K562 (cell line): ENCODE data around the gene EMILIN1. TPM values are rescaled to one million over a fixed set of nuclear protein-coding genes. Genes with fewer than 3 reads are reported as not detected.

ENCODE experiments used
- FOXP1 ChIP-seq: sonication (generic); formaldehyde crosslinking; IDR thresholded peaks from 2 replicates; pipeline ENCODE4 v1.8.0; 2022; ENCODE audit warnings: mild to moderate bottlenecking, missing genetic modification reagents
- HNRNPUL1 ChIP-seq: fragments of 200-400 bp; formaldehyde crosslinking; IDR thresholded peaks from 2 replicates; pipeline ENCODE4 v1.6.1; 2017; ENCODE audit warnings: low read length
- MAFK ChIP-seq: IDR thresholded peaks from 2 replicates; pipeline ENCODE4 v1.6.1; 2011; ENCODE audit warnings: low read length, improper control_type of control experiment
- MCM5 ChIP-seq: fragments of 450-650 bp; IDR thresholded peaks from 2 replicates; pipeline ENCODE4 v1.6.1; 2016; ENCODE audit warnings: low read depth
- NFXL1 ChIP-seq: fragments of 450-650 bp; formaldehyde crosslinking; IDR thresholded peaks from 2 replicates; pipeline ENCODE4 v1.4.0; 2021; ENCODE audit warnings: mild to moderate bottlenecking
- NUFIP1 ChIP-seq: fragments of 450-650 bp; IDR thresholded peaks from 2 replicates; pipeline ENCODE4 v1.6.1; 2018; ENCODE audit not compliant: partially characterized antibody
- PHF8 ChIP-seq: fragments of 200-600 bp; sonication (generic); IDR thresholded peaks from 2 replicates; pipeline ENCODE4 v1.6.1; 2012; ENCODE audit warnings: mixed run types, mild to moderate bottlenecking, inconsistent platforms, low read length, moderate library complexity, borderline replicate concordance
- POLR2G ChIP-seq: fragments of 200-400 bp; formaldehyde crosslinking; IDR thresholded peaks from 2 replicates; pipeline ENCODE4 v1.6.1; 2017; ENCODE audit warnings: low read depth, mild to moderate bottlenecking, antibody characterized with exemption, low read length, moderate library complexity
- SAFB2 ChIP-seq: fragments of 200-400 bp; formaldehyde crosslinking; IDR thresholded peaks from 2 replicates; pipeline ENCODE4 v1.6.1; 2018; ENCODE audit warnings: borderline replicate concordance, low read length, low read depth, moderate library complexity; ENCODE audit not compliant: severe bottlenecking
- TBL1XR1 ChIP-seq, 2 experiments: IDR thresholded peaks; 2 replicates each; pipeline ENCODE4 v1.6.1; 2012; ENCODE audit warnings: improper control_type of control experiment in 2 of 2, low read length in 2 of 2, mild to moderate bottlenecking in 1 of 2
- TCF3 ChIP-seq: sonication (generic); formaldehyde crosslinking; IDR thresholded peaks from 2 replicates; pipeline ENCODE4 v1.4.0; 2020; ENCODE audit warnings: mild to moderate bottlenecking, missing genetic modification reagents
- TEAD4 ChIP-seq, 2 experiments: sonication (generic) in 1 of 2; formaldehyde crosslinking in 1 of 2; IDR thresholded peaks; 2 replicates each; pipeline versions ENCODE4 v1.6.1 to v1.8.0; 2012 to 2022; ENCODE audit warnings: borderline replicate concordance in 1 of 2, inconsistent platforms in 1 of 2, low read length in 1 of 2, mild to moderate bottlenecking in 1 of 2, missing genetic modification reagents in 1 of 2
- ZEB2 ChIP-seq: fragments of 450-650 bp; IDR thresholded peaks from 2 replicates; pipeline ENCODE4 v1.6.1; 2016
- ZNF24 ChIP-seq: fragments of 450-650 bp; IDR thresholded peaks from 2 replicates; pipeline ENCODE4 v1.6.1; 2016
- polyA plus RNA-seq, 8 experiments: library from polyadenylated mRNA; depleted of rRNA in 4 of 8; stranded (reverse) in 5 of 8; unstranded in 3 of 8; fragments of >200 nt; fragmentation: Nextera tagmentation in 2 of 8; fragmentation: Illumina TruSeq in 1 of 8; extraction: Ambion mirVana in 2 of 8; extraction: Trizol in 1 of 8; gene quantifications; 2 replicates each; pipeline versions ENCODE4 v1.2.1 to v1.2.3, GENCODE V29; 2011 to 2014; ENCODE audit warnings: inconsistent platforms in 1 of 8, missing spikeins in 1 of 8
- total RNA-seq, 7 experiments: library from RNA; depleted of rRNA in 6 of 7; stranded (reverse); fragments of >200 nt in 6 of 7; fragmentation: Illumina TruSeq in 2 of 7; extraction: Trizol in 2 of 7; gene quantifications; 2 replicates each; pipeline versions ENCODE4 v1.2.1 to v1.2.3, GENCODE V29; 2011 to 2021; ENCODE audit warnings: low replicate concordance in 1 of 7
- TF ChIP-seq, protein P1 (sequence below): sonication (generic); formaldehyde crosslinking; IDR thresholded peaks from 2 replicates; pipeline ENCODE4 v1.8.0; 2022; ENCODE audit warnings: mild to moderate bottlenecking, missing genetic modification reagents

Gene EMILIN1
- total and polyA plus RNA-seq, 9 of the 15 experiments (the other 6 are each of a cell fraction or from before 2014, with no cell fraction given) = 0.04 to 2.7 (median 0.54) TPM; not detected in 2

DNA sequence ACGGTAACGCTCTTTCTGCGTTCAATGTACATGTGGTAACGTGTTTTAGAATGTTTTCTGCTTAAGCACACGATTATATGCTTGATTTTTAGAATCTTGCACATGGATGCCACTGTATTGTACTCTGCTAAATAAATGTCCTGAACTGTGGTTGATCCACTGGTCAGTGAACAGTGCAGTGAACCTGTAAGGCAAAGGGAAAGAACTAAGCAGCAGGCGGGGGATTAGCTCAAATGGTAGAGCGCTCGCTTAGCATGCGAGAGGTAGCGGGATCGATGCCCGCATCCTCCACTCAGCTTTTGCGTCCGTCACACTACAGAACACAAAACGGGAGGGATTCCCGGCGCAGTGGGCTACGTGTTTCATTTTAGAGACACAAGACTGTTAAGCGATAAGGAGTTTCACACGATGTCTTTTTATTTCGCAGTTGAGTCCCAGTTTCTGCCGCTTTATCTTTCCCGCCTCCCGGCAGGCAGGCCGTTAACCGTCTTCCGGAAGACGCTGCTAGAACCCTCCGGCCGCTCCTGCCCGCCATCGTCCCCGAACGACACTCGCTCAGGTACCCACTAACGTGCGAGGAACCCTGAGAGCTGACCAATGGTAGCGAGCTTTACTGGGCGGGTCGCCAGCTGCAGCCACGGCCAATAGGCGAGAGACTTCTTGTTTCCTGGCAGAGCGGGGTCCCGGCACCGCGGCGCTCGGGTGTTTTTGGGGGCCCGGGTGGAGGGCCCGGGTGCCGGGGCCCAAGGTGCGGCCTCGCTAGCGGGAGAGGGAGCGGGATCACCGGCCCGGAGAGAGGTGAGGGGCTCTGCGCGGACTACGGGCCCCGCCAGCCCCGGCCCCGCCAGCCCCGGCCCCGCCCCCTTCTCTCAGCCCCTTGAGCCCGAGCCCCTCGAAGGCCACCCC lies 27.2 kb upstream of the EMILIN1 start, which contains the start of gene AGBL5 (continued):
- TF ChIP-seq MCM5 = no peak
- peak in 1 of 2 experiments; percentile 42; a peak in 1 of 4 replicates for TF ChIP-seq TBL1XR1 (IDR thresholded peaks at IDR 0.05; ENCODE audit: low read length in 2 of 2)
- peak; percentile 88 for TF ChIP-seq HNRNPUL1
- TF ChIP-seq FOXP1 (CRISPR knock-in tag) = peak; percentile 88; the same call in 1 of the 2 replicates
- TF ChIP-seq TCF3 = no peak; the same call in 1 of the 2 replicates
- TF ChIP-seq, protein P1, sequence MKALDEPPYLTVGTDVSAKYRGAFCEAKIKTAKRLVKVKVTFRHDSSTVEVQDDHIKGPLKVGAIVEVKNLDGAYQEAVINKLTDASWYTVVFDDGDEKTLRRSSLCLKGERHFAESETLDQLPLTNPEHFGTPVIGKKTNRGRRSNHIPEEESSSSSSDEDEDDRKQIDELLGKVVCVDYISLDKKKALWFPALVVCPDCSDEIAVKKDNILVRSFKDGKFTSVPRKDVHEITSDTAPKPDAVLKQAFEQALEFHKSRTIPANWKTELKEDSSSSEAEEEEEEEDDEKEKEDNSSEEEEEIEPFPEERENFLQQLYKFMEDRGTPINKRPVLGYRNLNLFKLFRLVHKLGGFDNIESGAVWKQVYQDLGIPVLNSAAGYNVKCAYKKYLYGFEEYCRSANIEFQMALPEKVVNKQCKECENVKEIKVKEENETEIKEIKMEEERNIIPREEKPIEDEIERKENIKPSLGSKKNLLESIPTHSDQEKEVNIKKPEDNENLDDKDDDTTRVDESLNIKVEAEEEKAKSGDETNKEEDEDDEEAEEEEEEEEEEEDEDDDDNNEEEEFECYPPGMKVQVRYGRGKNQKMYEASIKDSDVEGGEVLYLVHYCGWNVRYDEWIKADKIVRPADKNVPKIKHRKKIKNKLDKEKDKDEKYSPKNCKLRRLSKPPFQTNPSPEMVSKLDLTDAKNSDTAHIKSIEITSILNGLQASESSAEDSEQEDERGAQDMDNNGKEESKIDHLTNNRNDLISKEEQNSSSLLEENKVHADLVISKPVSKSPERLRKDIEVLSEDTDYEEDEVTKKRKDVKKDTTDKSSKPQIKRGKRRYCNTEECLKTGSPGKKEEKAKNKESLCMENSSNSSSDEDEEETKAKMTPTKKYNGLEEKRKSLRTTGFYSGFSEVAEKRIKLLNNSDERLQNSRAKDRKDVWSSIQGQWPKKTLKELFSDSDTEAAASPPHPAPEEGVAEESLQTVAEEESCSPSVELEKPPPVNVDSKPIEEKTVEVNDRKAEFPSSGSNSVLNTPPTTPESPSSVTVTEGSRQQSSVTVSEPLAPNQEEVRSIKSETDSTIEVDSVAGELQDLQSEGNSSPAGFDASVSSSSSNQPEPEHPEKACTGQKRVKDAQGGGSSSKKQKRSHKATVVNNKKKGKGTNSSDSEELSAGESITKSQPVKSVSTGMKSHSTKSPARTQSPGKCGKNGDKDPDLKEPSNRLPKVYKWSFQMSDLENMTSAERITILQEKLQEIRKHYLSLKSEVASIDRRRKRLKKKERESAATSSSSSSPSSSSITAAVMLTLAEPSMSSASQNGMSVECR = 0 out of 2 replicates have a peak, but pooled peaks have one; percentile 43
- TF ChIP-seq ZNF24 = 0 out of 2 replicates have a peak, but pooled peaks have one; percentile 37
- no peak; the same call in 1 of the 2 replicates for TF ChIP-seq ZEB2
- TF ChIP-seq PHF8 = peak; percentile 60; the same call in 1 of the 2 replicates
- TF ChIP-seq POLR2G = peak; percentile 92
- no peak for TF ChIP-seq SAFB2
- TF ChIP-seq NFXL1 (CRISPR knock-in tag) = no peak
- TF ChIP-seq NUFIP1 = peak; percentile 11
- peak; percentile 64; the same call in 1 of the 2 replicates for TF ChIP-seq TEAD4 (IDR thresholded peaks at IDR 0.05; ENCODE audit: low read length)
- no peak for TF ChIP-seq TEAD4 (CRISPR knock-in tag; IDR thresholded peaks at IDR 0.05; ENCODE audit: borderline replicate concordance)
- peak; percentile 47; the same call in 1 of the 2 replicates for TF ChIP-seq MAFK
